Skeletal muscle tissue (tissue), 4 donors: ENCODE data around the gene GALNT9. TPM values are rescaled to one million over a fixed set of nuclear protein-coding genes. Genes with fewer than 3 reads are reported as not detected.

Source experiments
- H3K27ac ChIP-seq: one replicate; pipeline ENCODE4 v1.7.0; 2013; ENCODE audit warnings: mild to moderate bottlenecking, low read depth, low read length, inconsistent platforms
- H3K27me3 ChIP-seq, 3 donors: one replicate each; pipeline ENCODE4 v1.7.0; 2013; ENCODE audit warnings: low read length in 3 of 3; ENCODE audit not compliant: control insufficient read depth in 3 of 3, insufficient read depth in 3 of 3
- H3K36me3 ChIP-seq, 3 donors: one replicate each; pipeline ENCODE4 v1.7.0; 2013; ENCODE audit warnings: low read length in 3 of 3; ENCODE audit not compliant: control insufficient read depth in 3 of 3, insufficient read depth in 3 of 3
- H3K4me1 ChIP-seq, 3 donors: one replicate each; pipeline ENCODE4 v1.7.0; 2013; ENCODE audit warnings: low read length in 3 of 3, mild to moderate bottlenecking in 3 of 3; ENCODE audit not compliant: control insufficient read depth in 3 of 3, insufficient read depth in 3 of 3
- H3K4me3 ChIP-seq, 3 donors: one replicate each; pipeline ENCODE4 v1.7.0; 2013; ENCODE audit warnings: low read length in 3 of 3
- H3K9ac ChIP-seq, 3 donors: one replicate each; pipeline ENCODE4 v1.7.0; 2013; ENCODE audit warnings: low read length in 3 of 3, mild to moderate bottlenecking in 3 of 3, moderate library complexity in 2 of 3, low read depth in 1 of 3
- H3K9me3 ChIP-seq, 3 donors: one replicate each; pipeline ENCODE4 v1.7.0; 2013; ENCODE audit warnings: low read length in 3 of 3; ENCODE audit not compliant: control insufficient read depth in 3 of 3
- total RNA-seq: library from RNA; depleted of rRNA; stranded (reverse); fragments of >200 nt; gene quantifications from one replicate; pipeline ENCODE4 v1.2.3, GENCODE V29; 2014
- donor health status: Osteomylitis.

GALNT9 gene
- total RNA-seq, 1 donor from 2014 or later = 0.52 TPM

GRCh38 chr12:132288516-132289215 is 40.7 kb downstream of the GALNT9 start:
- H3K4me1 ChIP-seq = peaks cover 0 to 14% (median 0%) of the 10 kb centered on the region in 3 donors
- H3K36me3 ChIP-seq = no peaks in the 10 kb centered on the region
- H3K9me3 ChIP-seq = no peaks in the 10 kb centered on the region
- H3K4me3 ChIP-seq = no peak overlapping the region
- peaks cover 66 to 79% (median 69%) of the 10 kb centered on the region in 3 donors for H3K27me3 ChIP-seq
- H3K9ac ChIP-seq = no peak overlapping the region
- no peak overlapping the region for H3K27ac ChIP-seq

DNA sequence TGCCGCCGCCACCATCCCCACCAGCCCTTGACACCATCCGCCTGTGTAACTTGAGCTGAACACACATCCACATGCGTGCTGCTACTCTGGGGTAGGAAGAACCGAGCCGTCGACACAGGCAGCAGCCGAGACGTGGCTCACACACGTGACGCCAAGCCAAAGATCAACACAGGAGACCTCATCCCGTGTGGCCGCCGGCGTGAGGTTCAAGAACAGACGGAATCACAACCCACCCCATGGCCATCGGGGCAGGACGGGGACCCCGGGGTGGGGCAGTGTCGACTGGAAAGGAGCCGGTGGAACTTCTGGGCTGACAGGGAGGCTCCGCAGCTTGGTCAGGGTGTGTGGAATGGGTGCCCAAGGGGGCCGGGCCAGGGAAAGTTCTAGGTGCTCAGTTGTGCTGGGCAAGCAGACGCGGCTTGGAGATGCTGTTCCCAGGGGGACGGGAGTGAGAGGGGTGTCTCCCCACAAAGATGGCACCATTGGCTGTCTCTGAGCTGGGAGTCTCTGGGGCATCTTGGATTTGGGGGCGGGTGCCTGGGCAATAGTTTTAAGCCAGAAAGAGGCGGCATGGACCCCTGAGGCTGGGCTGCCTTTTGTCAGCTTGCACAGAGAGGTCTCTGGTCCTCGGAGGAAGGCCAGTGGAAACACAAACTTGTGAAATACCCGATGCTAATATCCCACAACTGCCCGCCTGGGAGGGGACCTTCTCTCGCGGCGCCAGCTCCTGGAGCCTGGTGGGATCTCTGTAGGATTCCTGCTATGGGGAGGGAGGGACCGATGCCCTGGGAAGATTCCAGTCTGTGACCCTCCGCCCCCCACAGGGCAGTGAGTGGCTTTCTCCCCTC is 41.8 kb downstream of the GALNT9 start:
- H3K9ac ChIP-seq = no peak overlapping the region

DNA sequence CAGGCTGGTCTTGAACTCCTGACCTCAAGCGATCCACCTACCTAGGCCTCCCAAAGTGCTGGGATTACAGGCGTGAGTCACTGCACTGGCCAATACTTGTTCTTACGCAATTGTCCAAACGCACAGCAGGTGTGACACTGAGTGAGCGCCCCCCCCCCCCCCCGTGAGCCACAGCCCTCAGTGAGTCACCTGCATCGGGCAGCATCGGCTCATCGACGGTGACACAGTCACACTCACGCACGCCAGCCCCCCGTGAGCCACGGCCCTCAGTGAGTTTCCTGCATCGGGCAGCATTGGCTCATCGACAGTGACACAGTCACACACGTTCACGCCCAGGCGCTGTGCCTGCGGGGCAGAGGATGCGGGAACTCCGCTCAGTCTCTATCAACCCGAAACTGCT is 42.5 kb downstream of the GALNT9 start:
- Histone ChIP-seq H3K36me3 (no peaks in the 10 kb centered on the region), H3K4me3 (no peak overlapping the region), H3K27me3 (peaks cover 69 to 79% (median 75%) of the 10 kb centered on the region in 3 donors), H3K27ac (no peak overlapping the region), H3K9me3 (no peaks in the 10 kb centered on the region), H3K4me1 (peaks cover 0 to 14% (median 0%) of the 10 kb centered on the region in 3 donors), H3K9ac (no peak overlapping the region)

More for the DNA sequence above, 41.8 kb downstream of the GALNT9 start:
- Histone ChIP-seq H3K27me3 (peaks cover 65 to 78% (median 69%) of the 10 kb centered on the region in 3 donors), H3K4me1 (peaks cover 0 to 14% (median 0%) of the 10 kb centered on the region in 3 donors), H3K27ac (no peak overlapping the region), H3K4me3 (no peak overlapping the region), H3K36me3 (no peaks in the 10 kb centered on the region), H3K9me3 (no peaks in the 10 kb centered on the region)

- Histone ChIP-seq H3K36me3 (no peaks in the 10 kb centered on the region), H3K27me3 (peaks cover 70 to 84% (median 82%) of the 10 kb centered on the region in 3 donors), H3K4me3 (no peak overlapping the region), H3K9ac (no peak overlapping the region), H3K9me3 (no peaks in the 10 kb centered on the region), H3K4me1 (peaks cover 0 to 14% (median 0%) of the 10 kb centered on the region in 3 donors), H3K27ac (no peak overlapping the region)
Observed at GRCh38 chr12:132285991-132286681, 43.3 kb downstream of the GALNT9 start.

DNA sequence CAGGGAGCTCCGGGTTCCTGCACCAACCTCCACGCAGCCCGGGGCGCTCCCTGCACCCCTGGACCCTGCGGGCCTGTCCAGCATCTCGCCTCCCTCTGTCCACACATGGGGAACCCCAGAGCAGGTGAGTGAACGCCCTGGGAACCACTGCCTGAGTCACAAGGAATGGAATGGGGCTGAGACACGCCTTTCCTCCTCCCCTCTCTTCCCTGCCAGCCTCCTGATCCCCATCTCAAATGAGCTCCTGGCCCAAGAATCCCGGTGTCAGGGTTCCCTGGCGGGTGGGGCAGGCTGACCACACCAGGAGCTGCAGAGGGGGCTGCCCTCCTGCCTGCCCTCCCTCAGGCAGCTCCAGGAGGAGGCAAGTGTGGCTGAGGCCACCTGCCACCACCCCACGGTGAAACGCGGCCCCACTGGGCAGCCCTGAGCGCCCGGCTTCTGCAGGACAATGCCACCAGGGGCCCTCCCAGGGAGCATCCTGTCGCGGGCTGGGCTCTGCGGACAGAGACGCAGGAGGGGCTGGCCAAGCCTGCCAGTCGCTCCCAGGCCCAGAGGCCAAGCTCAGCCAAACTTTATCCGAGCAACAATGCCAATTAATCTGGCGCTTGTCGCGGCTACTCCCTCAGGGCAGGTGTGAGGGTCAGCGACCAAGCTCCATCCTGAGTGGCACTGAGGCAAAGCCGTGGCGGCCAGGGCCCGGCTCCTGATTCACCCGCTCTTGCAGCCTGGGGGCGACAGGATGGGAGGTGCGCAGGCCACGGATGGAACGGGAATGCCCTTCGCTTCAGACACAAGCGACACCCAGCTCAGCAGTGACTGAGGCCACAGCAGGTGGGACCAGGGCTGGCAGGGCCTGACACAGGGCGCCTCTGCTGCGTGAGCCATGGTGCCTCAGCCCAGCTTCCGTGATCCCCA is 44.3 kb downstream of the GALNT9 start:
- Histone ChIP-seq H3K27ac (no peak overlapping the region), H3K4me1 (peaks cover 0 to 14% (median 0%) of the 10 kb centered on the region in 3 donors), H3K9me3 (no peaks in the 10 kb centered on the region), H3K27me3 (peaks cover 76 to 93% (median 86%) of the 10 kb centered on the region in 3 donors), H3K9ac (no peak overlapping the region), H3K36me3 (no peaks in the 10 kb centered on the region), H3K4me3 (no peak overlapping the region)

GRCh38 chr12:132284071-132284826 is 45.1 kb downstream of the GALNT9 start:
- Histone ChIP-seq H3K4me3 (no peak overlapping the region), H3K9me3 (no peaks in the 10 kb centered on the region), H3K27me3 (peaks cover 77 to 96% (median 86%) of the 10 kb centered on the region in 3 donors), H3K36me3 (no peaks in the 10 kb centered on the region), H3K27ac (no peak overlapping the region), H3K9ac (no peak overlapping the region), H3K4me1 (peaks cover 0 to 9% (median 0%) of the 10 kb centered on the region in 3 donors)

DNA sequence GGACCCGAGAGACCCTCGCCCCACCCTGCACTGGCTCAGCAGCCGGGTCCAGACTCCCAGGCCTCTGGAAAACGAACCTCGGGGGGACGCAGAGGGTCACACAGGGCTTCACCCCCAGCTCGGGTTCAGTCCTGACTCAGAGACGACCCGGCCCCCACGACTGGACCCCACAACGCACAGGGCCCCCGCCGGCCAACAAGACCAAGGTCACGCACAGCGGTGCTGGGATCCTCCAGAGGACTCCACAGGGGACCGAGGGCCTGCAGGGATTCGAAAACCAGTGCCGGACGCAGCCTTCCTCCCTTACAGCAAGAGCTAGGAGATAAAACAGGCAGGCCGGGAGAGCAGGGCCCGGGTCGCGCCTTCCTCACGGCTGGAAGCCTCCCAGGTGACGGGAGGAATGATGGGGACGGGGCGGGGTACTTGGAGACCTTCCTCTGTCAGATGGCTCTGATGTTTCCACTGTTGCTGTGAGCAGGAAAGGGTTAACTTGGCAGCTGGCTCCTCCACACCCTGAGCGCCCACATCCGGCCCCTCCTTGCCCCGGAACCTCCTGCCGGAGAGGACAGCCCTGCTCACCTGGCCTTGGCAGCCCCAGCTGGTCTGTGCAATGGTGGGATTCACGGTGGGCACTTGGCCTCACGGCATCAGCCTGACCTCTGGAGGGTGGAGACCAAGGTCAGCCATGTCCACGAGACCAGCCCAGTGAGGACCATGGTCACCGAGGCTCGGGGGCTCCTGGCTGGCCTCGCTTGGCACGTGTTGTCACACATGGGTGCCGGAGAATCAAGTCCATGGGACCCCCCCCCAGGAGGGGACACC is 46.2 kb downstream of the GALNT9 start:
- H3K9me3 ChIP-seq = no peaks in the 10 kb centered on the region
- peaks cover 77 to 96% (median 86%) of the 10 kb centered on the region in 3 donors for H3K27me3 ChIP-seq
- H3K36me3 ChIP-seq = no peaks in the 10 kb centered on the region
- peaks cover 0 to 3% (median 0%) of the 10 kb centered on the region in 3 donors for H3K4me1 ChIP-seq
- H3K4me3 ChIP-seq = no peak overlapping the region
- no peak overlapping the region for H3K27ac ChIP-seq
- H3K9ac ChIP-seq = no peak overlapping the region
